GM23338 (cell line): ENCODE results near the gene PTGR3. TPM values are rescaled to one million over a fixed set of nuclear protein-coding genes. Genes with fewer than 3 reads are reported as not detected.

ENCODE experiments used
- ATAC-seq: fragments of 200-7000 bp; cut with Tn5 transposase; 3 replicates; pipeline ENCODE4 v1.9.1; 2020
- DNase-seq: peaks from one replicate; pipeline ENCODE4 v3.0.0-alpha.2; 2015; ENCODE audit warnings: low spot score
- H2AFZ ChIP-seq: fragments of 200-600 bp; sonication (generic); 2 replicates; pipeline ENCODE4 v1.8.0; 2016; ENCODE audit warnings: antibody characterized with exemption, mild to moderate bottlenecking, moderate library complexity
- H3F3A ChIP-seq: fragments of 200-600 bp; sonication (generic); replicated peaks from 2 replicates; pipeline ENCODE4 v1.8.0; 2017; ENCODE audit warnings: antibody characterized with exemption, mixed run types, low read depth
- H3K27ac ChIP-seq: fragments of 200-600 bp; sonication (generic); 2 replicates; pipeline ENCODE4 v1.6.1; 2016; ENCODE audit warnings: low read depth
- H3K27me3 ChIP-seq: fragments of 200-600 bp; sonication (generic); 2 replicates; pipeline ENCODE4 v1.8.0; 2016; ENCODE audit warnings: mild to moderate bottlenecking, mixed run types, moderate library complexity; ENCODE audit not compliant: insufficient read depth
- H3K36me3 ChIP-seq: fragments of 200-600 bp; sonication (generic); 2 replicates; pipeline ENCODE4 v1.8.0; 2016; ENCODE audit warnings: mild to moderate bottlenecking; ENCODE audit not compliant: insufficient read depth
- H3K4me1 ChIP-seq: fragments of 200-600 bp; sonication (generic); 2 replicates; pipeline ENCODE4 v1.8.0; 2016; ENCODE audit warnings: mild to moderate bottlenecking, moderate library complexity; ENCODE audit not compliant: insufficient read depth
- H3K4me2 ChIP-seq: fragments of 200-600 bp; sonication (generic); 2 replicates; pipeline ENCODE4 v1.7.1; 2017; ENCODE audit warnings: mixed run types
- H3K4me3 ChIP-seq: fragments of 200-600 bp; sonication (generic); 2 replicates; pipeline ENCODE4 v1.6.1; 2016; ENCODE audit warnings: mixed run types
- H3K79me2 ChIP-seq: fragments of 200-600 bp; sonication (generic); replicated peaks from 2 replicates; pipeline ENCODE4 v1.8.0; 2017; ENCODE audit warnings: mild to moderate bottlenecking; ENCODE audit not compliant: insufficient read depth
- H3K9me2 ChIP-seq: fragments of 200-600 bp; sonication (generic); 2 replicates; pipeline ENCODE4 v1.8.0; 2017; ENCODE audit not compliant: insufficient read depth
- H4K20me1 ChIP-seq: fragments of 200-600 bp; sonication (generic); replicated peaks from 2 replicates; pipeline ENCODE4 v1.8.0; 2017; ENCODE audit warnings: mild to moderate bottlenecking; ENCODE audit not compliant: insufficient read depth
- H3K27ac Mint-ChIP-seq: 2 replicates; pipeline ENCODE4 v1.8.0; 2020; ENCODE audit warnings: inconsistent platforms, mild to moderate bottlenecking, moderate library complexity, mixed read lengths
- H3K27me3 Mint-ChIP-seq: 3 replicates; pipeline ENCODE4 v1.8.0; 2022; ENCODE audit warnings: low read depth, mild to moderate bottlenecking, moderate library complexity, mixed read lengths, inconsistent platforms; ENCODE audit not compliant: insufficient read depth, poor library complexity
- H3K36me3 Mint-ChIP-seq: 3 replicates; pipeline ENCODE4 v1.8.0; 2021; ENCODE audit warnings: low read depth, mild to moderate bottlenecking, inconsistent platforms, moderate library complexity, mixed read lengths
- H3K4me1 Mint-ChIP-seq: 3 replicates; pipeline ENCODE4 v1.8.0; 2020; ENCODE audit warnings: mild to moderate bottlenecking, inconsistent platforms, mixed read lengths
- H3K4me3 Mint-ChIP-seq: 3 replicates; pipeline ENCODE4 v1.8.0; 2021; ENCODE audit warnings: moderate library complexity, mild to moderate bottlenecking, inconsistent platforms, mixed read lengths
- H3K9me3 Mint-ChIP-seq: 3 replicates; pipeline ENCODE4 v1.8.0; 2020; ENCODE audit warnings: moderate library complexity, mild to moderate bottlenecking, inconsistent platforms, mixed read lengths
- CREB1 ChIP-seq: fragments of 250-450 bp; sonication (Bioruptor Pico); IDR thresholded peaks from 2 replicates; pipeline ENCODE4 v1.5.0; 2020; ENCODE audit warnings: low read depth, mild to moderate bottlenecking, moderate library complexity
- CTCF ChIP-seq, 2 experiments: fragments of 200-600 bp in 1 of 2; sonication (generic) in 1 of 2; conservative IDR thresholded peaks; 2 replicates each; pipeline versions ENCODE4 v1.5.1 to v1.6.1; 2016 to 2017; ENCODE audit warnings: antibody characterized with exemption in 2 of 2, low read depth in 2 of 2, mild to moderate bottlenecking in 2 of 2, moderate library complexity in 1 of 2
- ETS1 ChIP-seq: IDR thresholded peaks from 2 replicates; pipeline ENCODE4 v1.6.1; 2016; ENCODE audit warnings: antibody characterized with exemption
- EZH2 ChIP-seq: fragments of 200-600 bp; sonication (generic); IDR thresholded peaks from one replicate; pipeline ENCODE4 v1.8.0; 2017; ENCODE audit warnings: antibody characterized with exemption, mild to moderate bottlenecking, low read depth; ENCODE audit not compliant: unreplicated experiment
- EZH2phosphoT487 ChIP-seq: fragments of 200-600 bp; sonication (generic); IDR thresholded peaks from one replicate; pipeline ENCODE4 v1.8.1; 2018; ENCODE audit warnings: antibody characterized with exemption; ENCODE audit not compliant: unreplicated experiment
- JUNB ChIP-seq: IDR thresholded peaks from one replicate; pipeline ENCODE4 v1.6.1; 2016; ENCODE audit warnings: antibody characterized with exemption; ENCODE audit not compliant: unreplicated experiment
- NANOG ChIP-seq: IDR thresholded peaks from 2 replicates; pipeline ENCODE4 v1.6.1; 2016; ENCODE audit warnings: antibody characterized with exemption, borderline replicate concordance
- REST ChIP-seq: IDR thresholded peaks from one replicate; pipeline ENCODE4 v1.6.1; 2018; ENCODE audit warnings: antibody characterized with exemption; ENCODE audit not compliant: unreplicated experiment
- STAT1 ChIP-seq: IDR thresholded peaks from one replicate; pipeline ENCODE4 v1.6.1; 2016; ENCODE audit warnings: antibody characterized with exemption; ENCODE audit not compliant: unreplicated experiment
- ZNF114 ChIP-seq: fragments of 250-450 bp; sonication (Bioruptor Pico); IDR thresholded peaks from 2 replicates; pipeline ENCODE4 v1.5.0; 2020; ENCODE audit warnings: mild to moderate bottlenecking, moderate library complexity
- ZNF331 ChIP-seq: fragments of 250-450 bp; sonication (Bioruptor Pico); IDR thresholded peaks from 2 replicates; pipeline ENCODE4 v1.5.0; 2020; ENCODE audit warnings: low read depth, mild to moderate bottlenecking, moderate library complexity
- long read RNA-seq: library from polyadenylated mRNA; unstranded; transcript quantifications from one replicate; pipeline ENCODE4 v2.0.0, GENCODE V29; 2020; ENCODE audit not compliant: unreplicated experiment
- polyA plus RNA-seq: library from polyadenylated mRNA; unstranded; fragments of >200 nt; fragmentation: Nextera tagmentation; extraction: Ambion mirVana; gene quantifications from 2 replicates; pipeline ENCODE4 v1.2.1, GENCODE V29; 2016
- total RNA-seq: library from RNA; depleted of rRNA; stranded (reverse); fragments of >200 nt; shearing (Covaris generic); gene quantifications from 2 replicates; pipeline ENCODE4 v1.2.3, GENCODE V29; 2014; rRNA removed

The PTGR3 gene
- total RNA-seq (1.5 TPM in 2 replicates), polyA plus RNA-seq (0.84 and 1.1 TPM in 2 replicates)
- long read RNA-seq, result 0 reads

GRCh38 chr18:75209129-75209950, at the start of gene PTGR3:
Gene PTGR3 (minus strand): TSS chr18:75209139. CDS start chr18:75209058, 81 bp downstream.
- Mint-ChIP-seq H3K4me1 (peaks cover 49% of the 10 kb centered on the region), H3K27ac (no peak within 1 kb of the TSS), H3K4me3 (peak within 1 kb of the TSS; percentile 88), H3K27me3 (peaks cover 74% of the 10 kb centered on the region), H3K9me3 (peaks cover 3% of the 10 kb centered on the region; the same call in 1 of the 3 replicates), H3K36me3 (no peaks in the 10 kb centered on the region; the same call in 2 of the 3 replicates)
- no peaks in the 10 kb centered on the region for H3K79me2 ChIP-seq
- H3K9me2 ChIP-seq, result no peaks in the 10 kb centered on the region
- no peaks in the 10 kb centered on the region for H3K36me3 ChIP-seq
- no peak within 1 kb of the TSS for H3K27ac ChIP-seq
- peaks cover 42% of the 10 kb centered on the region for H3K4me1 ChIP-seq
- peak within 1 kb of the TSS; percentile 83 for H3K4me3 ChIP-seq
- DNase-seq (peak; percentile 84), ATAC-seq (peak; percentile 42)
- TF ChIP-seq ETS1 (no peak), EZH2 (peak; percentile 78)
- H3K4me2 ChIP-seq, result peak within 1 kb of the TSS; percentile 98
- peaks cover 9% of the 10 kb centered on the region; the same call in 1 of the 2 replicates for H3F3A ChIP-seq
- peaks cover 4% of the 10 kb centered on the region; the same call in 1 of the 2 replicates for H4K20me1 ChIP-seq
- H3K27me3 ChIP-seq, result peaks cover 89% of the 10 kb centered on the region
- peak within 1 kb of the TSS; percentile 87 for H2AFZ ChIP-seq

GRCh38 chr18:75257605-75258004, 48.7 kb upstream of the PTGR3 start:
- no peak overlapping the region for H3K27ac ChIP-seq
- no peaks in the 10 kb centered on the region for H3K9me3 Mint-ChIP-seq
- TF ChIP-seq ZNF331 (CRISPR knock-in tag) (no peak), ETS1 (no peak), STAT1 (no peak), REST (no peak), JUNB (no peak), CREB1 (CRISPR knock-in tag) (no peak), ZNF114 (CRISPR knock-in tag) (no peak), EZH2 (no peak), EZH2phosphoT487 (no peak), CTCF (conservative IDR thresholded peaks at IDR 0.05; ENCODE audit: low read depth in 2 of 2) (no peak), NANOG (no peak)

More at GRCh38 chr18:75257605-75258004, 48.7 kb upstream of the PTGR3 start:
- Histone ChIP-seq H2AFZ (no peak overlapping the region), H3K4me2 (no peak overlapping the region), H3K27me3 (no peaks in the 10 kb centered on the region), H3K36me3 (no peaks in the 10 kb centered on the region), H3F3A (no peaks in the 10 kb centered on the region), H4K20me1 (no peaks in the 10 kb centered on the region), H3K9me2 (no peaks in the 10 kb centered on the region), H3K4me3 (no peak overlapping the region), H3K4me1 (no peaks in the 10 kb centered on the region), H3K79me2 (no peaks in the 10 kb centered on the region)
- Mint-ChIP-seq H3K27ac (no peak overlapping the region), H3K36me3 (no peaks in the 10 kb centered on the region), H3K4me1 (no peaks in the 10 kb centered on the region), H3K4me3 (no peak overlapping the region), H3K27me3 (no peaks in the 10 kb centered on the region)
- ATAC-seq (no peak), DNase-seq (no peak)
